Mucosa of descending colon (tissue), 3 donors: Measurements from ENCODE around the gene TMEM108. TPM values are rescaled to one million over a fixed set of nuclear protein-coding genes. Genes with fewer than 3 reads are reported as not detected.

Experiments
- ATAC-seq: fragments of 200-7000 bp; cut with Tn5 transposase; one replicate; pipeline ENCODE4 v1.9.1; 2020; ENCODE audit warnings: mild to moderate bottlenecking, moderate library complexity
- DNase-seq, 3 donors: peaks; one replicate each; pipeline ENCODE4 v3.0.0-alpha.2; 2020
- H3K36me3 ChIP-seq: fragments of 200-600 bp; one replicate; pipeline ENCODE4 v1.8.0; 2021; ENCODE audit warnings: low read depth, mild to moderate bottlenecking
- H3K4me1 ChIP-seq: fragments of 200-600 bp; one replicate; pipeline ENCODE4 v1.8.0; 2021; ENCODE audit warnings: low read depth, mild to moderate bottlenecking
- H3K4me3 ChIP-seq: fragments of 200-600 bp; one replicate; pipeline ENCODE4 v1.8.0; 2021; ENCODE audit warnings: mild to moderate bottlenecking
- H3K9me3 ChIP-seq: fragments of 200-600 bp; one replicate; pipeline ENCODE4 v1.8.0; 2021; ENCODE audit warnings: mild to moderate bottlenecking
- CTCF ChIP-seq: fragments of 200-600 bp; IDR thresholded peaks from one replicate; pipeline ENCODE4 v1.8.0; 2022; ENCODE audit warnings: antibody characterized with exemption, mild to moderate bottlenecking
- intact Hi-C, 2 donors: fragments of 100-400 bp; cut with DNase I in 1 of 2; cut with micrococcal nuclease in 1 of 2; formaldehyde crosslinking; loops; one replicate each; pipeline versions ENCODE4 v1.11.0 to v1.11.1; 2022; cut with DNase I, micrococcal nuclease
- total RNA-seq, 3 donors: library from RNA; stranded (reverse); fragmentation: NEBNext Ultra II Directional in 2 of 3; extraction: Animal tissue kit (Norgen Biotek cat#: 25700) in 2 of 3; gene quantifications; one replicate each; pipeline versions ENCODE4 v1.2.1 to v1.2.4, GENCODE V29; 2021 to 2023
- donor health status: DM: no; HTN: no; CAD: no; lungs with moderate emphysema.
- donor health status: DM: no; HTN: no; CAD: no.
- donor health status: DM: no; HTN: yes; CAD: no.

Gene TMEM108
- total RNA-seq, 3 donors from 2014 or later = 0.72 to 3.4 (median 1.1) TPM

DNA sequence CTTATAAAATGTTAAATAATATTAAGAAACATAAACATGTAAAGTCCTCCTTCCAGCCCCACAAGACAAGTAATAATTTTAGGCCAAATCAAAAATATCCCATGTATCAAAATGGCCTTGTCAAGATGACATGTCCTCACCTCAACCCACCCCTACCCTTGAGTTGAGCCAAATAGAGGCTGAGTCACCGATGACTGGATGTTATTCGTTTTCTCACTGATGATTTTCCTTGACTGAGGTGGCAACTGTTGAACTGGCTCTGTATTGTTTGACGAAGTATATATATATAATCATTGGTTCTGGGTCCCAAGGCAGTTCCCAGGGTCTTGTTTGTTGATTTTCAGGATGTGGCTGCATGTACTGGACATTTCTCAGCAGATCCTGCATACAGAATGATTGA lies 75.3 kb downstream of the TMEM108 start:
- Histone ChIP-seq H3K4me1 (no peaks in the 10 kb centered on the region), H3K9me3 (no peaks in the 10 kb centered on the region), H3K4me3 (no peak overlapping the region), H3K36me3 (no peaks in the 10 kb centered on the region)
- no peak for DNase-seq
- intact Hi-C loops = no loop called here
- ATAC-seq = no peak
- no peak for TF ChIP-seq CTCF

DNA sequence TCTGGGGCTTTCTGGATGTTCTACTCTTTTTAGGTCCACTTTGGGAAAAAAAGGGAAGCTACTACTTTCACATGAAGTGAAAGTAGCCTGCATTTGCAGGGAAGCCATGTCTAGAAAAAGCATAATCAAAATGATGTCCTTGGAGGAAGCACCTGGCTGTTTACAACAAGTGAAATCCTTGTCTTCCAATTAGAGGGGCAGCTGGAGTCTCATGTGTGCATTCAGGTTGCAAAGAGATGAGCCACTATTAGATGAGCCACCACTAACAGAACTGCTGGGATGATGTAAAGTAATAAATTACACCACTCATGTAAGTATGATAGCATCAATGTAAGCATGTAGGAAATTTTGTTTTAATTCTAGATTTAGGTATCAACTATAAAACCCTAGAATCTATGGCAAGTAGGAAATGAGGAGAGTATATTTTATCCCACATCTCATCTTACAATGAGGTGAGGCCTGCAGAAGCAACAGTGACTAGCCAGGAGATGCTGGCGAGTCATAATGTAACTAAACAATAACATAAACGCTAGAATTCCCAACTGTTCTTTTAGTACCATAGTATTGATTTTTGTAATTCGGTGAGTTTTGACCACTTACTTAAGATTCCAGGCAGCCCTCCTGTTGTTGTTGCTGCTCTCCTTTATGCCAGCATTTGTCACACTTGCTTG lies 75.9 kb downstream of the TMEM108 start:
- DNase-seq = no peak
- Histone ChIP-seq H3K4me1 (no peaks in the 10 kb centered on the region), H3K9me3 (no peaks in the 10 kb centered on the region), H3K36me3 (no peaks in the 10 kb centered on the region), H3K4me3 (no peak overlapping the region)
- ATAC-seq = no peak
- TF ChIP-seq CTCF = no peak
- intact Hi-C loops = no loop called here

DNA sequence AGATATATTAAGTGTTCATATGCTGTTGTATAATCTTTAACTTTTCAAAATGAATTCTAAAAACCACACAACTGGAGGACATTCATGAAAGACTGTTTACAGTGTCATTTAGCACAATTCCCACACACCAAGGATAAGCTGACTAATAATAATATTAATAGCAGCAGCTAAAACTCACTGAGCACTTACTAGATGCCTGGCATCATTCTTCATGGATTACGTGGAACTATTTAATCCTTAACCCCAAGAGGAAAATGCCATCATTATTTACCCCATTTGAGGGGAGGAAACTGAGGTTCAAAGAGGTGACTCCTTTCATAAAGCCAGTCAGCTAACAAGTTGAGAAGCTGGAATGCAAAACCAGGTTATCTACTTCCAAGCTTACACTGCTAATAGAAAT lies 77.0 kb downstream of the TMEM108 start:
- DNase-seq (no peak), ATAC-seq (no peak)
- no peak for TF ChIP-seq CTCF
- Histone ChIP-seq H3K9me3 (no peaks in the 10 kb centered on the region), H3K36me3 (no peaks in the 10 kb centered on the region), H3K4me1 (no peaks in the 10 kb centered on the region), H3K4me3 (no peak overlapping the region)
- intact Hi-C loops = no loop called here

DNA sequence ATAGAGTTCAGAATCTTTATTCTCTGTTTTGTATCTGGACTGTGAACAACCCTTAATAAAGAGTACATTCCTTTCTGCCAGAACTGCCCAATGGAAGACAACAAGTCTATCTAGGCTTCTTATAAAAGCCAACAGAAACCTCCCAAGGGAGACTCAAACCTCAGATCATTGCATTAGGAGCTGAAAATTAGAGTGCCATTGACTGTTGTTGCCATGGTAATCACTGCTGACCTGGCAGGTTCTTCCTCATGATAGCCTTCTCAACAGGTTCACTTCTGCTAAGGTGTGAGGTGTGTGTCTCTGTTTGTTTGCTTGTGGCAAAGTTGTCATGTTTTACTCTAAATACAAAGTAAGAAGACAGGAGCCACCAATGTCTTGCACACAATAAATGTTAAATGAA lies 79.2 kb downstream of the TMEM108 start:
- TF ChIP-seq CTCF = no peak
- ATAC-seq (no peak), DNase-seq (no peak)
- intact Hi-C loops = no loop called here
- H3K4me3 ChIP-seq = no peak overlapping the region
- no peaks in the 10 kb centered on the region for H3K9me3 ChIP-seq
- no peaks in the 10 kb centered on the region for H3K4me1 ChIP-seq
- H3K36me3 ChIP-seq = no peaks in the 10 kb centered on the region

GRCh38 chr3:133119176-133119575 lies 81.0 kb downstream of the TMEM108 start:
- intact Hi-C loops = no loop called here
- H3K4me1 ChIP-seq = no peaks in the 10 kb centered on the region
- DNase-seq (no peak), ATAC-seq (no peak)
- H3K4me3 ChIP-seq = no peak overlapping the region
- no peak for TF ChIP-seq CTCF
- no peaks in the 10 kb centered on the region for H3K9me3 ChIP-seq
- no peaks in the 10 kb centered on the region for H3K36me3 ChIP-seq

DNA sequence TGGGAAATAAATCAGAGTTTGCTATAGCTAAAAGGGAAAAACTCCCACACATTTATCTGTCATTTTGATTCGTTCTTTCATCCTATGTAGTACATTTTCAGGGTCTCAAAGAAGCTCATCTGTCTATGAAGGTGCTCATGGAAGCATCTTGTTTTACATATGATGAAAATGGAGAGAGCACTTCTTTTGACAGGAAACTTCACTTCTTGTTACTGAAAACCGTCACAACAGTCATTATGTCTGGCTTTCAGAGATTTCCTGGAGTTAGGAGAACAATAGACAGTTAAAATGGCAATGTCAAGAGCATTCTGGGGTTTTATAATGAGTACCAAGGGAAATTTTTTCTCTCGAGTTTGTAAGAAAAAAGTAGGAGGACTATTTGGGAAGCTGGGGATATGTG lies 83.3 kb downstream of the TMEM108 start:
- Histone ChIP-seq H3K9me3 (no peaks in the 10 kb centered on the region), H3K36me3 (no peaks in the 10 kb centered on the region), H3K4me1 (no peaks in the 10 kb centered on the region), H3K4me3 (no peak overlapping the region)
- ATAC-seq (no peak), DNase-seq (no peak)
- TF ChIP-seq CTCF = no peak
- intact Hi-C loops = no loop called here
